ENCODE data around the gene AUTS2. TPM values are rescaled to one million over a fixed set of nuclear protein-coding genes. Genes with fewer than 3 reads are reported as not detected.

AUTS2 gene
- total and polyA plus RNA-seq, 2 donors (not counting 1 experiment from before 2014, with no cell fraction given) = 0.60 to 9.1 TPM

DNA sequence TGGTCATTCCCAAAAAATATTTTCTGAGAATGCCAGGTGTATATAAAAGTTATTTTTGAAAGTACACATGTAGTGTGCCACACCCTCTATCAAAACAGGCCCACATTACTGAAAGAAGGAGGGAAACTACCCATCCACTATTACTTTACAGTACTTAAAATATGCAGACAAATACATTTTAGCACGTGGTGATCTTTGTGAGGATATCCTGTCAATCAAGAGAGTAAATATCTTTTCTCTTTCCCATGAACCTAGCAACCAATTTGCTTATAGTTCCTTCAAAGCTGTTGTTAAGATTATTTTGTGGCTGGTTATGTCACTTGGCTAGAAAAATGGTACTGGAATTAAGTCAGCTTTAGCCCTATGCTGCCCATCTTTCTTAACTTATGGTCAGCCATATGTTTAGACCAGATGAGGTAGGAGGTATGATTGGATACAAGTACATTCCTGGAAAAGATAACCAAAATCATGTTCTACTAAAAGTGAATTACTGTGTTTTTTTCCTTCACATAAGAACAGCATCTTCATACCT lies 70.1 kb downstream of the AUTS2 start:
- Histone ChIP-seq H2AFZ (ENCODE audit: low read length) (no peak overlapping the region), H3K79me2 (ENCODE audit: control insufficient read depth, insufficient read depth, low read length) (no peaks in the 10 kb centered on the region), H3K4me2 (ENCODE audit: extremely low read depth, insufficient read depth, low read length) (no peak overlapping the region), H3K36me3 (ENCODE audit: control insufficient read depth, insufficient read depth, low read length) (no peaks in the 10 kb centered on the region), H3K27ac (ENCODE audit: insufficient read depth, low read length) (no peak overlapping the region), H3K9me3 (ENCODE audit: control insufficient read depth, insufficient read depth, low read depth, low read length) (no peaks in the 10 kb centered on the region), H3K4me3 (replicated peaks in 1 of 4; ENCODE audit: control extremely low read depth in 1 of 4, insufficient read depth in 1 of 4, low read depth in 3 of 4, low read length in 4 of 4) (no peak overlapping the region), H3K9ac (ENCODE audit: insufficient read depth, low read length) (no peak overlapping the region), H4K20me1 (ENCODE audit: control insufficient read depth, extremely low read depth, insufficient read depth, low read length) (no peaks in the 10 kb centered on the region), H3K27me3 (ENCODE audit: control insufficient read depth, insufficient read depth, low read length) (no peaks in the 10 kb centered on the region), H3K4me1 (ENCODE audit: control insufficient read depth, extremely low read depth, insufficient read depth, low read length) (no peaks in the 10 kb centered on the region)
- no peak for DNase-seq (ENCODE audit: low read depth in 2 of 2)
- TF ChIP-seq, protein P1, sequence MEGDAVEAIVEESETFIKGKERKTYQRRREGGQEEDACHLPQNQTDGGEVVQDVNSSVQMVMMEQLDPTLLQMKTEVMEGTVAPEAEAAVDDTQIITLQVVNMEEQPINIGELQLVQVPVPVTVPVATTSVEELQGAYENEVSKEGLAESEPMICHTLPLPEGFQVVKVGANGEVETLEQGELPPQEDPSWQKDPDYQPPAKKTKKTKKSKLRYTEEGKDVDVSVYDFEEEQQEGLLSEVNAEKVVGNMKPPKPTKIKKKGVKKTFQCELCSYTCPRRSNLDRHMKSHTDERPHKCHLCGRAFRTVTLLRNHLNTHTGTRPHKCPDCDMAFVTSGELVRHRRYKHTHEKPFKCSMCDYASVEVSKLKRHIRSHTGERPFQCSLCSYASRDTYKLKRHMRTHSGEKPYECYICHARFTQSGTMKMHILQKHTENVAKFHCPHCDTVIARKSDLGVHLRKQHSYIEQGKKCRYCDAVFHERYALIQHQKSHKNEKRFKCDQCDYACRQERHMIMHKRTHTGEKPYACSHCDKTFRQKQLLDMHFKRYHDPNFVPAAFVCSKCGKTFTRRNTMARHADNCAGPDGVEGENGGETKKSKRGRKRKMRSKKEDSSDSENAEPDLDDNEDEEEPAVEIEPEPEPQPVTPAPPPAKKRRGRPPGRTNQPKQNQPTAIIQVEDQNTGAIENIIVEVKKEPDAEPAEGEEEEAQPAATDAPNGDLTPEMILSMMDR (conservative IDR thresholded peaks at IDR 0.05 in 1 of 2, IDR thresholded peaks at IDR 0.05 in 1 of 2; ENCODE audit: low read depth in 1 of 2, low read length in 2 of 2) = no peak
- no peak for TF ChIP-seq EZH2 (IDR thresholded peaks at IDR 0.05; ENCODE audit: low read length, missing control alignments)

DNA sequence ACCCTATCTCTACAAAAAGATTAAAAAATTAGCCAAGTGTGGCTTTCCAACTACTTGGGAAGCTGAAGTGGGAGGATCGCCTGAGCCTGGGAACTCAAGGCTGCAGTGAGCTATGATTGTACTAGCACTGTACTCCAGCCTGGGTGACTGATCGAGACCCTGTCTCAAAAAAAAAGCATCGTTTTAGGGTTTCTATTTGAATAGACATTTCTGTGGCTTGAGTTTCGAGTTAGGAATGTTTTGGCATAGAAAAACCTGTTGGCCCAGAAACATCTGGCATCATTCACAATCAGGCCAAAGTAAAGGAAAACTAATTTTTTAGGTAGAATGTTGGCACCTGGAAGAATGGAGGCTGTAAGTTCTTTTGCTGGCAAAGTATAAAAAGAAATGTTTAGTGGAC lies 72.4 kb downstream of the AUTS2 start:
- no peaks in the 10 kb centered on the region for H3K79me2 ChIP-seq (ENCODE audit: control insufficient read depth, insufficient read depth, low read length)
- H3K9me3 ChIP-seq (ENCODE audit: control insufficient read depth, insufficient read depth, low read depth, low read length) = no peaks in the 10 kb centered on the region
- H2AFZ ChIP-seq (ENCODE audit: low read length) = no peak overlapping the region
- no peak overlapping the region for H3K4me2 ChIP-seq (ENCODE audit: extremely low read depth, insufficient read depth, low read length)
- H3K4me3 ChIP-seq (replicated peaks in 1 of 4; ENCODE audit: control extremely low read depth in 1 of 4, insufficient read depth in 1 of 4, low read depth in 3 of 4, low read length in 4 of 4) = no peak overlapping the region
- no peak overlapping the region for H3K9ac ChIP-seq (ENCODE audit: insufficient read depth, low read length)
- no peaks in the 10 kb centered on the region for H3K36me3 ChIP-seq (ENCODE audit: control insufficient read depth, insufficient read depth, low read length)
- DNase-seq (ENCODE audit: low read depth in 2 of 2) = peak; percentile 19 to 84
- TF ChIP-seq, protein P1 (conservative IDR thresholded peaks at IDR 0.05 in 1 of 2, IDR thresholded peaks at IDR 0.05 in 1 of 2; ENCODE audit: low read depth in 1 of 2, low read length in 2 of 2) = no peak
- TF ChIP-seq EZH2 (IDR thresholded peaks at IDR 0.05; ENCODE audit: low read length, missing control alignments) = no peak
- H3K27me3 ChIP-seq (ENCODE audit: control insufficient read depth, insufficient read depth, low read length) = no peaks in the 10 kb centered on the region
- H3K4me1 ChIP-seq (ENCODE audit: control insufficient read depth, extremely low read depth, insufficient read depth, low read length) = no peaks in the 10 kb centered on the region
- no peaks in the 10 kb centered on the region for H4K20me1 ChIP-seq (ENCODE audit: control insufficient read depth, extremely low read depth, insufficient read depth, low read length)
- no peak overlapping the region for H3K27ac ChIP-seq (ENCODE audit: insufficient read depth, low read length)

DNA sequence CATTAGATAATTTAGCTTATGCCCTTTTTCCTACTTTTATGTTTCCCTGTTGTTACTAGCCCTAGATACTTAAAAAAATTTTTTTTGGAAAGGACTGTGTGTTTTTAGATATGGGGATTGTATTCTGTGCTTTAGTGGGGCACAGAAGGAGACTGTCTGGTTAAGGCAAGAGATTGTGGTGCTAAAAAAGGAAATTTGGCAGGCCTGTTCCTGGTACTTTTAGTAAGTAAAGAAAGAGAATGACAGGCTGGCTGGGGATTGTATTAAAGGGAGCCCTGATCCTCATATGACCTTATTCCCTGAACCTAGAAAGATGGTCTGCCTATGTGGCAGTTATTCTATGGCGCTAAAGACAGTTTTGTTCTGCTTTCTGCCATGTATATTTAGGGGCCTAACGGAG lies 74.8 kb downstream of the AUTS2 start:
- no peaks in the 10 kb centered on the region for H3K4me1 ChIP-seq (ENCODE audit: control insufficient read depth, extremely low read depth, insufficient read depth, low read length)
- no peaks in the 10 kb centered on the region for H3K9me3 ChIP-seq (ENCODE audit: control insufficient read depth, insufficient read depth, low read depth, low read length)
- H3K27ac ChIP-seq (ENCODE audit: insufficient read depth, low read length) = no peak overlapping the region
- H4K20me1 ChIP-seq (ENCODE audit: control insufficient read depth, extremely low read depth, insufficient read depth, low read length) = no peaks in the 10 kb centered on the region
- no peak for DNase-seq (ENCODE audit: low read depth in 2 of 2)
- H3K4me3 ChIP-seq (replicated peaks in 1 of 4; ENCODE audit: control extremely low read depth in 1 of 4, insufficient read depth in 1 of 4, low read depth in 3 of 4, low read length in 4 of 4) = no peak overlapping the region
- H3K27me3 ChIP-seq (ENCODE audit: control insufficient read depth, insufficient read depth, low read length) = no peaks in the 10 kb centered on the region
- H2AFZ ChIP-seq (ENCODE audit: low read length) = no peak overlapping the region
- TF ChIP-seq, protein P1 (conservative IDR thresholded peaks at IDR 0.05 in 1 of 2, IDR thresholded peaks at IDR 0.05 in 1 of 2; ENCODE audit: low read depth in 1 of 2, low read length in 2 of 2) = no peak
- no peak for TF ChIP-seq EZH2 (IDR thresholded peaks at IDR 0.05; ENCODE audit: low read length, missing control alignments)
- H3K9ac ChIP-seq (ENCODE audit: insufficient read depth, low read length) = no peak overlapping the region
- H3K79me2 ChIP-seq (ENCODE audit: control insufficient read depth, insufficient read depth, low read length) = no peaks in the 10 kb centered on the region
- no peak overlapping the region for H3K4me2 ChIP-seq (ENCODE audit: extremely low read depth, insufficient read depth, low read length)
- H3K36me3 ChIP-seq (ENCODE audit: control insufficient read depth, insufficient read depth, low read length) = no peaks in the 10 kb centered on the region
